ENCODE measurements around the gene AIP.

DNA sequence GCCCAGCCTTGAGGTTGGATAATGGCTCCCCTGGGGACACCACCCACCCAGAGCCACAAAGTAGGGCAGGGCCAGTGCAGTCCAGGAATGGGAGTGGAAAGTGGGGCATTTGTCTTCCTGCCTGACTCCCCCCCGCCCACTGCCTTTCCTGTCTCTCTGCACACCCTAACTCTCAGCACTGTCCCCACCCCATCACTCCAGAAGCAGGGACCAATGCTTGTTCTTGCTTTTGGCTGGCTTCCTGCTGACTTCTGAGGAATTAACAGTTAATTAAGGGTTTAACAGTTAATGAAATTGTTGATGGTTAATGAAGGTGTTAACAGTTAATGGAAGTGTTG lies 17.6 kb downstream of the AIP start:
- TF ChIP-seq, protein P1, sequence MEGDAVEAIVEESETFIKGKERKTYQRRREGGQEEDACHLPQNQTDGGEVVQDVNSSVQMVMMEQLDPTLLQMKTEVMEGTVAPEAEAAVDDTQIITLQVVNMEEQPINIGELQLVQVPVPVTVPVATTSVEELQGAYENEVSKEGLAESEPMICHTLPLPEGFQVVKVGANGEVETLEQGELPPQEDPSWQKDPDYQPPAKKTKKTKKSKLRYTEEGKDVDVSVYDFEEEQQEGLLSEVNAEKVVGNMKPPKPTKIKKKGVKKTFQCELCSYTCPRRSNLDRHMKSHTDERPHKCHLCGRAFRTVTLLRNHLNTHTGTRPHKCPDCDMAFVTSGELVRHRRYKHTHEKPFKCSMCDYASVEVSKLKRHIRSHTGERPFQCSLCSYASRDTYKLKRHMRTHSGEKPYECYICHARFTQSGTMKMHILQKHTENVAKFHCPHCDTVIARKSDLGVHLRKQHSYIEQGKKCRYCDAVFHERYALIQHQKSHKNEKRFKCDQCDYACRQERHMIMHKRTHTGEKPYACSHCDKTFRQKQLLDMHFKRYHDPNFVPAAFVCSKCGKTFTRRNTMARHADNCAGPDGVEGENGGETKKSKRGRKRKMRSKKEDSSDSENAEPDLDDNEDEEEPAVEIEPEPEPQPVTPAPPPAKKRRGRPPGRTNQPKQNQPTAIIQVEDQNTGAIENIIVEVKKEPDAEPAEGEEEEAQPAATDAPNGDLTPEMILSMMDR (IDR thresholded peaks at IDR 0.05) = no peak
- TF ChIP-seq POLR2A (IDR thresholded peaks at IDR 0.05) (no peak), POLR2AphosphoS5 (IDR thresholded peaks at IDR 0.05) (no peak)
